AG04450 (cell line): ENCODE results near the gene ADGRG3. TPM values are rescaled to one million over a fixed set of nuclear protein-coding genes. Genes with fewer than 3 reads are reported as not detected.

Experiments used
- CTCF ChIA-PET: fragments of 300-600, 350-600 bp; formaldehyde crosslinking; extraction: SDS; loops from one replicate; lab custom pipeline; 2022; ENCODE audit warnings: antibody characterized with exemption, inconsistent platforms; lab: Charles Lee
- POLR2A ChIA-PET: fragments of 350-600 bp; formaldehyde crosslinking; extraction: SDS; loops from one replicate; lab custom pipeline; 2021; ENCODE audit warnings: antibody characterized with exemption, inconsistent platforms; lab: Yijun Ruan, JAX
- DNase-seq: peaks from one replicate; pipeline ENCODE4 v3.0.0-alpha.2; 2011; ENCODE audit warnings: low read depth, low spot score
- H3K27ac ChIP-seq: one replicate; pipeline ENCODE4 v1.5.1; 2012; ENCODE audit warnings: low read depth, low read length, control low read depth
- H3K27me3 ChIP-seq: one replicate; pipeline ENCODE4 v1.6.0; 2012; ENCODE audit warnings: low read length; ENCODE audit not compliant: control insufficient read depth, insufficient read depth
- H3K4me3 ChIP-seq: 2 replicates; pipeline ENCODE4 v1.5.1; 2011; ENCODE audit warnings: mild to moderate bottlenecking, low read depth, low read length, control low read depth
- H3K9me3 ChIP-seq: 2 replicates; pipeline ENCODE4 v1.5.1; 2012; ENCODE audit warnings: low read length; ENCODE audit not compliant: control insufficient read depth, insufficient read depth
- CTCF ChIP-seq: IDR thresholded peaks from 2 replicates; pipeline ENCODE4 v1.5.1; 2011; ENCODE audit warnings: low read depth, low read length, control low read depth, inconsistent platforms
- polyA plus RNA-seq: library from polyadenylated mRNA; depleted of rRNA; stranded (reverse); fragments of >200 nt; gene quantifications from 2 replicates; pipeline ENCODE4 v1.2.3, GENCODE V29; 2011

ADGRG3 gene
- polyA plus RNA-seq, 1 experiment, result not detected

GRCh38 chr16:57687363-57687929, 19.3 kb downstream of the ADGRG3 start:
- H3K27me3 ChIP-seq, result peaks cover 62% of the 10 kb centered on the region
- no peak overlapping the region for H3K4me3 ChIP-seq
- no peaks in the 10 kb centered on the region; the same call in 1 of the 2 replicates for H3K9me3 ChIP-seq
- TF ChIP-seq CTCF, result no peak
- ChIA-PET CTCF (interaction anchor here (0.6 kb wide), 1 partner anchor 39 kb away, joined by 3 read pairs; no protein-coding TSS in a partner anchor), POLR2A (no interaction called here)
- H3K27ac ChIP-seq, result no peak overlapping the region
- DNase-seq, result no peak

DNA sequence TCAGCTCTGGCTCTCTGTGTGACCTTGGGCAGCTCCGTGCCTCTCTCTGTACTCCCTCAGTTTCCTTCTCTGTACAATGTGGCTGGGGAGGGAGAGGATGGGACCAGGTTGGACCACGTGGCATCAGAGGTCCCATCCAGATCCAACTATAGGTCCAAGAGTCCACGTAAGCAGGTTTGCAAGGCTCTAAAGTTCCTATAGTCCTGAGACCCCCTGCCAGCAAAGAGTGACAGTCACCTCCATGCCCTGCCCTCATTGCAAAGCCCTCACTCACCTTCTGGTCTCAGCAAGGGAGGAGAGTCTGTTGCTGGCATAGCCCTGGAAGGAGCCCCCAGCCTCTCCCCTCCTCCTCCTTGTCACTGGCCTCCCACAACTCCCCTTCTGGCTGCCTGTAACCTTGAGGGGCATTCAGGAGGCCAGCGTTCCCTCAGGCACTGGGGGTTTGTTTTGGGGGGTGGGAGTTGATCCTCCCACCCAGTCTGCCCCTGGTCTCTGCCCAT, 20.4 kb downstream of the ADGRG3 start:
- H3K27ac ChIP-seq, result no peak overlapping the region
- peaks cover 60% of the 10 kb centered on the region for H3K27me3 ChIP-seq
- ChIA-PET CTCF (no interaction called here), POLR2A (no interaction called here)
- no peak overlapping the region for H3K4me3 ChIP-seq
- no peak for DNase-seq
- no peaks in the 10 kb centered on the region for H3K9me3 ChIP-seq
- no peak for TF ChIP-seq CTCF

DNA sequence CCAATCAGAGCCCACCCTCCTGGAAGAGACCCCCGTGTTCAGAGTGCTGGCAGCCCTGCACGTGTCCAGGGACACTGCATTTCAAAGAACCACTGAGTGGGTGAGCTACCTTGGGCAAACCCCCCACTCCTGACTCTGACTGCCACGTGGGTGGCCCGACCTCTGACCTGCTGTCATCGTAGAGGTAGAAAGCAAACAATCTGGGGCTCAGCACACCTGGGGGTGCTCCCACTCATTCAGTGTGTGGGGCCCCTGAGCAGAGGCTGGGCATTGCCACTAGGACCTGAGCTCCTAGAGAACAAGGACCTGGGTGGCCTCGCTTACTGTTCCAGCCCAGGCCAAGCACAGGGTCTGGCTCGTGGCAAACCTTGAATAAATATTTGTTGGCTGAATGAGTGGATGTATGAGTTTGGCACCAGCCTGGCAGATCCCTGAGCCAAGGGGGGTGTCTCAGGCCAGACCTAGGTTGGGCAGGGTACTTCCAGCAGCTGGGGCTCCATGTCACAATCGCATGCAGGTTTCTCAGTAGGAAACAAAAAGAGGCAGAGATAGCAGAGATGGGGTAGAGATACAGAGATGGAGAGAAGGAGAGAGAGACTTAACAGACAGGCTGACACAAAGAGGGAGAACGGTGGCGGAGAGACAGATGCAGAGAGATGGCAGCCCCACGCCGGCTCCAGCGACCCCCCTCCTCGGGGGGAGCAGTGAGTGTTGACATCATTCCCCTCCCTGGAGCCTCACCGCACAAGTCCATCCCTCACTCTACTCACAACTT, 21.1 kb downstream of the ADGRG3 start:
- no peak for DNase-seq
- no peak overlapping the region for H3K4me3 ChIP-seq
- H3K9me3 ChIP-seq, result no peaks in the 10 kb centered on the region
- ChIA-PET POLR2A (no interaction called here), CTCF (no interaction called here)
- no peak for TF ChIP-seq CTCF
- peaks cover 54% of the 10 kb centered on the region for H3K27me3 ChIP-seq
- H3K27ac ChIP-seq, result no peak overlapping the region

- no peak overlapping the region for H3K4me3 ChIP-seq
- H3K9me3 ChIP-seq, result no peaks in the 10 kb centered on the region
- ChIA-PET POLR2A (no interaction called here), CTCF (no interaction called here)
- DNase-seq, result no peak
- H3K27ac ChIP-seq, result no peak overlapping the region
- TF ChIP-seq CTCF, result no peak
- H3K27me3 ChIP-seq, result peaks cover 50% of the 10 kb centered on the region
Measured at GRCh38 chr16:57689762-57690558, 21.9 kb downstream of the ADGRG3 start.
